ENCODE results near the gene PTPRD. TPM values are rescaled to one million over a fixed set of nuclear protein-coding genes. Genes with fewer than 3 reads are reported as not detected.

Gene PTPRD
- total and polyA plus RNA-seq, 7 experiments from 2014 or later = 0.71 TPM; not detected in 6

DNA sequence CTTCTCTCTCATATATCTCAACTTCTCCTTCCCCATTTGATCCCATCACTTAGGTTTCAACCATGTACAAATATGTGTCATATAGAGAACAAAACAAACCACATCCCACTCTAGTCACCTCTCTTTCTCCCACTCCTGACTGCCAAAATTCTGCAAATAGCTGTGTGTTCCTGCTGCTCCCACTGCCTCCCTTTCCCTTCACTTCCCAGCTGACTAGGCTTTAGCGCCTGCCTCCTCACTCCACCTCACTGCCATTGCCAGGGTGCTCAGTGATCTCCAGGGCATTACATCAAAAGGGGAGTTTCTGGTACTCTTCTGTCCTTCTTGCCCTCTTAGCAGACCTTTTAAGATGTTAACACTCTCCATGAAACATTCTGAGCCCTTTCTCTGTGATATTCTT lies 2137.9 kb downstream of the PTPRD start:
- ChIA-PET CTCF (no interaction called here), POLR2A (no interaction called here)
- no peak overlapping the region for H3K4me3 Mint-ChIP-seq
- DNase-seq (no peak), ATAC-seq (no peak)
- Histone ChIP-seq H3K4me1 (ENCODE audit: control insufficient read depth in 2 of 2, insufficient read depth in 2 of 2, low read length in 2 of 2) (no peaks in the 10 kb centered on the region), H3K27ac (ENCODE audit: low read depth, low read length) (no peak overlapping the region), H3K27me3 (ENCODE audit: control insufficient read depth in 2 of 2, insufficient read depth in 2 of 2, low read length in 2 of 2) (no peaks in the 10 kb centered on the region), H3K4me3 (ENCODE audit: low read length) (no peak overlapping the region), H3K9me3 (ENCODE audit: control insufficient read depth in 2 of 3, low read length in 3 of 3) (no peaks in the 10 kb centered on the region), H3K36me3 (ENCODE audit: control insufficient read depth in 2 of 3, insufficient read depth in 3 of 3, low read length in 3 of 3) (no peaks in the 10 kb centered on the region)
- no peaks in the 10 kb centered on the region for H3K27me3 Mint-ChIP-seq
- H3K36me3 Mint-ChIP-seq = no peaks in the 10 kb centered on the region
- H3K9me3 Mint-ChIP-seq = no peaks in the 10 kb centered on the region
- intact Hi-C loops (cut with micrococcal nuclease) = loop anchor here in 1 of 2 donors (10.0 kb wide), 1 partner anchor 60 kb away; no protein-coding TSS in a partner anchor
- H3K27ac Mint-ChIP-seq = no peak overlapping the region
- H3K4me1 Mint-ChIP-seq = no peaks in the 10 kb centered on the region

DNA sequence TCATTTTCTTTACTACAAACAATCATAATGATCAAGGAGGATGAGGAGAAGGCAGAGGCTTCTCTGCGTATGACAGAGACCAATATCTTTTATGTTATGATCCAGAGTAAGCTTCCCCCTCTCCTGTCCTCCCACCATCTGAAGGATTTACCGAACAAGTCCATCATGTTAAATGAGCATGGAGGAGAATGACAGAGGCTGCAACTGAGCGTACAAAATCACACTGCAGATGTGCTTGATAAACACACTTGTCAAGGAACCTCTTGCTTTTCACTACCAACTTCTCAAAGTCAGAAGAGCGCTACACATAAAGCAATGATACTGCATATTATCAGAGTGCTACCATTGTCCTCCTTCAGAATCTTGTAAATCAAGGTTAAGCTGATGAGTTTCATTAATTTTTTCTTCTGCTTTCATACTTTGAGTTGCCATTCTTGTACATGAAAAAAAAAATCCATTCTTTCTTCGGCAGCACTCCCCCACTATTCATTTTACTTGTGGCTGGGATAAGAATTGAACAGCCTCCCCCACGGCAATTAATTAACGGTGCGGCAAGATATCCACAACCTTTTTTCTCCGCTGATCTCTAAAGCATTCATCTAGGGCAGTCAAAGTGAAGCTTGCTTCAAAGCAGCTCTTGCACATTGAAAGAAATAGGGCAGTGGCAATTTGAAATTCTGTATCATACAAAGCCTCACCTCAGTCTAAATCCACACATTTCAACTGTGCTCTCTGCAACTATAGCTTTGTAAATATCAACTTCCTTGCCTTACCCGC lies 2139.4 kb downstream of the PTPRD start:
- no peak overlapping the region for H3K4me3 ChIP-seq (ENCODE audit: low read length)
- no peaks in the 10 kb centered on the region for H3K27me3 ChIP-seq (ENCODE audit: control insufficient read depth in 2 of 2, insufficient read depth in 2 of 2, low read length in 2 of 2)
- H3K36me3 Mint-ChIP-seq = no peaks in the 10 kb centered on the region

DNA sequence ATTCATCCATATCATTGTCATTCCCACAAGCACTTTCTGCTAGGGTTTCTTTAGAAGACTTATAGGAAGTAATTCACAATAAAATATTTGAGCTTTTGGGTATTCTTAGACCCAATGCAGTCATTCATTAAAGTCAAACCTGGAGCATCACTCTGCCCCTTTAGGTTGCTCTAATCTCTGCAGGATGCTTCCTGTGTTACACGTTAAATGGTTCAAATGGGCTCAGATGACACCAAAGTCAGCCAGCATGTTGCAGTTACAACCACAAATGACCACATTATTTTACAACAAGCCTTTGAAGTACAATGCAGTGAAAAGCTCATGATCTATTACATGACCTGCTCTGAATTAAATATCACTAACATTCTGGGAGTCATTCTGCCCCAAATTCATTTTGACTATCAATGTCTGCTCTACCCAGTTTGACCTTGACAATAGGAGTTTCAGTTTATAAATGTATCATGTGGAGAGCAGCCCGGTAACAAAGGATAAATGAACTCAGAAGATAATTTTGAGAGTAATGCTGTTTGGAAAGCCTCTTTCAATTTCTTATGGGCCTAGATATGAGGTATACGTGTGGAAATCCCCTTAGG lies 2144.7 kb downstream of the PTPRD start:
- Mint-ChIP-seq H3K27me3 (no peaks in the 10 kb centered on the region), H3K9me3 (no peaks in the 10 kb centered on the region), H3K4me3 (no peak overlapping the region), H3K4me1 (no peaks in the 10 kb centered on the region), H3K27ac (no peak overlapping the region), H3K36me3 (no peaks in the 10 kb centered on the region)
- ATAC-seq = no peak
- intact Hi-C loops (cut with micrococcal nuclease) = no loop called here
- Histone ChIP-seq H3K27ac (ENCODE audit: low read depth, low read length) (no peak overlapping the region), H3K4me1 (ENCODE audit: control insufficient read depth in 2 of 2, insufficient read depth in 2 of 2, low read length in 2 of 2) (no peaks in the 10 kb centered on the region), H3K27me3 (ENCODE audit: control insufficient read depth in 2 of 2, insufficient read depth in 2 of 2, low read length in 2 of 2) (no peaks in the 10 kb centered on the region), H3K36me3 (ENCODE audit: control insufficient read depth in 2 of 3, insufficient read depth in 3 of 3, low read length in 3 of 3) (no peaks in the 10 kb centered on the region), H3K4me3 (ENCODE audit: low read length) (no peak overlapping the region), H3K9me3 (ENCODE audit: control insufficient read depth in 2 of 3, low read length in 3 of 3) (no peaks in the 10 kb centered on the region)
- ChIA-PET POLR2A (no interaction called here), CTCF (interaction anchor here (0.6 kb wide), 1 partner anchor 10 kb away, joined by 3 read pairs; no protein-coding TSS in a partner anchor)
- DNase-seq = no peak

More for the DNA sequence above, 2139.4 kb downstream of the PTPRD start:
- H3K9me3 Mint-ChIP-seq = no peaks in the 10 kb centered on the region
- intact Hi-C loops (cut with micrococcal nuclease) = loop anchor here in 1 of 2 donors (10.0 kb wide), 1 partner anchor 59 kb away; no protein-coding TSS in a partner anchor
- POLR2A ChIA-PET = no interaction called here
- CTCF ChIA-PET = no interaction called here
- no peak overlapping the region for H3K4me3 Mint-ChIP-seq
- H3K4me1 Mint-ChIP-seq = no peaks in the 10 kb centered on the region
- H3K27me3 Mint-ChIP-seq = no peaks in the 10 kb centered on the region
- Histone ChIP-seq H3K4me1 (ENCODE audit: control insufficient read depth in 2 of 2, insufficient read depth in 2 of 2, low read length in 2 of 2) (no peaks in the 10 kb centered on the region), H3K36me3 (ENCODE audit: control insufficient read depth in 2 of 3, insufficient read depth in 3 of 3, low read length in 3 of 3) (no peaks in the 10 kb centered on the region), H3K27ac (ENCODE audit: low read depth, low read length) (no peak overlapping the region), H3K9me3 (ENCODE audit: control insufficient read depth in 2 of 3, low read length in 3 of 3) (no peaks in the 10 kb centered on the region)
- H3K27ac Mint-ChIP-seq = no peak overlapping the region
- ATAC-seq (no peak), DNase-seq (no peak)

DNA sequence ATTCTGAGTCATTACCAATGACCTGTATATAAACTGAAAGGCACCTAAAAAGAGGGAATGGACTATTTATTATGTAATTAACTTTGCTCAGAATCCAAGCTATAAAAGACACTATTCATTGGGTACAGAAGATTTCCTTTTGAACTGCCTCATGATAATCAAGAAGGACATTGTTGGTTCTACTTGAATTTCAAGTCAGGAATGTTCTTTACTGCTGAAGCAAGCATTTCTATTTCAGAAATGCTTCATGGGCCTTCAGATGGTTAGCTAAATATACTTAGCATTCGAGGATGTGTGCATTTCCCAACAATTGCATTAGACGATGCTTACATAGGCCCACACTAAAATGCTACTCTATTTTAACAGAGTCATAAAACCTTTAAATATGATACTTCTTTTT lies 2155.0 kb downstream of the PTPRD start:
- H3K27me3 Mint-ChIP-seq = peaks cover 0 to 16% (median 0%) of the 10 kb centered on the region in 5 donors
- no peak for ATAC-seq
- H3K27ac ChIP-seq (ENCODE audit: low read depth, low read length) = no peak overlapping the region
- ChIA-PET POLR2A (interaction anchor here (0.5 kb wide), 1 partner anchor 1150 kb away, joined by 4 read pairs; no protein-coding TSS in a partner anchor), CTCF (interaction anchor here (0.6 kb wide), 2 partner anchors 10 to 103 kb away, joined by 3 read pairs; no protein-coding TSS in a partner anchor)
- no peaks in the 10 kb centered on the region for H3K4me1 ChIP-seq (ENCODE audit: control insufficient read depth in 2 of 2, insufficient read depth in 2 of 2, low read length in 2 of 2)
- H3K27ac Mint-ChIP-seq = no peak overlapping the region
- H3K36me3 ChIP-seq (ENCODE audit: control insufficient read depth in 2 of 3, insufficient read depth in 3 of 3, low read length in 3 of 3) = no peaks in the 10 kb centered on the region
- H3K4me1 Mint-ChIP-seq = peaks cover 0 to 2% (median 0%) of the 10 kb centered on the region in 7 donors
- H3K9me3 Mint-ChIP-seq = no peaks in the 10 kb centered on the region
- no peak for DNase-seq
- H3K4me3 Mint-ChIP-seq = no peak overlapping the region
- H3K36me3 Mint-ChIP-seq = no peaks in the 10 kb centered on the region
- H3K4me3 ChIP-seq (ENCODE audit: low read length) = no peak overlapping the region
- no peaks in the 10 kb centered on the region for H3K27me3 ChIP-seq (ENCODE audit: control insufficient read depth in 2 of 2, insufficient read depth in 2 of 2, low read length in 2 of 2)
- intact Hi-C loops (cut with micrococcal nuclease) = no loop called here
- no peaks in the 10 kb centered on the region for H3K9me3 ChIP-seq (ENCODE audit: control insufficient read depth in 2 of 3, low read length in 3 of 3)

DNA sequence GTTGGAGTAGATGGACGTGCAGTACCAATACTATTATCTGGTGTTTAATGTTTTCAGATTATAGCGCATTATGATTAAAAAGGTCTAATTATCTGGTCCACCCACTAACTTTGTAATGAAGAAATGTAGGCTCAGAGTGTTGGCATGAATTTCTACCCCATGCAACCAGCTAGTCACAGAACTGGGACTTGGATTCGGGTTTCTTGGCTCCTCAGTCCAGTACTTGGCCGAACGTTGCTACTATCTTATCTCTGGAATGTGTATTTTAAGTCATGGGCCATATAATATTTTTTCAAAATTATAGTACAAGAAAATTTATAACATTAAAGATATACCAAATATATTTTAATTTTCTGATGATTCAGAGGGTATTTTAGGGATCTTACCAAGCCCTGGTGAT lies 2155.7 kb downstream of the PTPRD start:
- CTCF ChIA-PET = no interaction called here
- ATAC-seq (no peak), DNase-seq (no peak)
- intact Hi-C loops (cut with micrococcal nuclease) = no loop called here
- Mint-ChIP-seq H3K9me3 (no peaks in the 10 kb centered on the region), H3K27ac (no peak overlapping the region), H3K4me3 (no peak overlapping the region), H3K4me1 (no peaks in the 10 kb centered on the region), H3K36me3 (no peaks in the 10 kb centered on the region), H3K27me3 (peaks cover 0 to 14% (median 0%) of the 10 kb centered on the region in 5 donors)
- no peaks in the 10 kb centered on the region for H3K9me3 ChIP-seq (ENCODE audit: control insufficient read depth in 2 of 3, low read length in 3 of 3)
- H3K27ac ChIP-seq (ENCODE audit: low read depth, low read length) = no peak overlapping the region
- no peak overlapping the region for H3K4me3 ChIP-seq (ENCODE audit: low read length)
- H3K4me1 ChIP-seq (ENCODE audit: control insufficient read depth in 2 of 2, insufficient read depth in 2 of 2, low read length in 2 of 2) = no peaks in the 10 kb centered on the region
- no peaks in the 10 kb centered on the region for H3K27me3 ChIP-seq (ENCODE audit: control insufficient read depth in 2 of 2, insufficient read depth in 2 of 2, low read length in 2 of 2)
- no peaks in the 10 kb centered on the region for H3K36me3 ChIP-seq (ENCODE audit: control insufficient read depth in 2 of 3, insufficient read depth in 3 of 3, low read length in 3 of 3)
- POLR2A ChIA-PET = interaction anchor here (0.5 kb wide), 1 partner anchor 1150 kb away, joined by 4 read pairs; no protein-coding TSS in a partner anchor

DNA sequence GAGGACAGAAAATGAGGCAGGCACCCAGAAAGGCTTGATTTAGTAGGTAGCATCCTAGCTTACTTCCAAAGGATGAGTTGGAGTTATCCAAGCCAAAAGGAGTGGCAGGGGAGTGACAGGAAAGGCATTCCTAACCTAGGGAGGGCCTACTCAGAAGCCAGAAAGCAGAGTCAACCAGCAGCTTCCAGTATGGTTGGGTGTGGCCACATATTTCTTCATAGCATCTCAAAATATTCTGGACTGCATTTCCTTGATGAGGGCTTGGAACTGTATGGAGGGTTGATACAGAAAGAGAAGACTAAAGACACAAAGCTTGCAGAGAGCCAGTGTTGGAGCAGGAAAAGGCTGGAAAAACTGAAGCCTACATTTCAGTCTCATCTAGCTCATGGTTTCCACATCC lies 2156.5 kb downstream of the PTPRD start:
- no peak for DNase-seq
- CTCF ChIA-PET = no interaction called here
- Histone ChIP-seq H3K9me3 (ENCODE audit: control insufficient read depth in 2 of 3, low read length in 3 of 3) (no peaks in the 10 kb centered on the region), H3K36me3 (ENCODE audit: control insufficient read depth in 2 of 3, insufficient read depth in 3 of 3, low read length in 3 of 3) (no peaks in the 10 kb centered on the region), H3K4me1 (ENCODE audit: control insufficient read depth in 2 of 2, insufficient read depth in 2 of 2, low read length in 2 of 2) (no peaks in the 10 kb centered on the region), H3K27me3 (ENCODE audit: control insufficient read depth in 2 of 2, insufficient read depth in 2 of 2, low read length in 2 of 2) (no peaks in the 10 kb centered on the region), H3K27ac (ENCODE audit: low read depth, low read length) (no peak overlapping the region), H3K4me3 (ENCODE audit: low read length) (no peak overlapping the region)
- H3K4me3 Mint-ChIP-seq = no peak overlapping the region
- H3K9me3 Mint-ChIP-seq = no peaks in the 10 kb centered on the region
- peaks cover 0 to 7% (median 0%) of the 10 kb centered on the region in 5 donors for H3K27me3 Mint-ChIP-seq
- H3K27ac Mint-ChIP-seq = no peak overlapping the region
- H3K36me3 Mint-ChIP-seq = no peaks in the 10 kb centered on the region
- H3K4me1 Mint-ChIP-seq = no peaks in the 10 kb centered on the region
- ATAC-seq = no peak
- intact Hi-C loops (cut with micrococcal nuclease) = no loop called here
- POLR2A ChIA-PET = no interaction called here
